Parathyroid adenoma (tissue), 2 donors: ENCODE results near the gene ATP6V0A1.
"Not testable (repeated sequence)": the region's sequence is repeated elsewhere in the genome, so short reads cannot be mapped to it uniquely, and the experiment has no call there.

Source experiments
- H2AFZ ChIP-seq: fragments of 300-600 bp; sonication (generic); one replicate; pipeline ENCODE4 v1.7.0; 2017; ENCODE audit warnings: antibody characterized with exemption, mild to moderate bottlenecking
- H3K27ac ChIP-seq: fragments of 300-600 bp; sonication (generic); one replicate; pipeline ENCODE4 v1.7.0; 2017
- H3K27me3 ChIP-seq: fragments of 300-600 bp; sonication (generic); one replicate; pipeline ENCODE4 v1.7.0; 2017; ENCODE audit warnings: low read length; ENCODE audit not compliant: control insufficient read depth, insufficient read depth
- H3K36me3 ChIP-seq: fragments of 300-600 bp; sonication (generic); one replicate; pipeline ENCODE4 v1.7.0; 2017; ENCODE audit warnings: low read length; ENCODE audit not compliant: control insufficient read depth, insufficient read depth
- H3K4me1 ChIP-seq: fragments of 300-600 bp; sonication (generic); one replicate; pipeline ENCODE4 v1.7.0; 2017; ENCODE audit warnings: control low read depth
- H3K4me2 ChIP-seq: fragments of 300-600 bp; sonication (generic); one replicate; pipeline ENCODE4 v1.7.0; 2017; ENCODE audit warnings: low read length
- H3K4me3 ChIP-seq: fragments of 300-600 bp; sonication (generic); one replicate; pipeline ENCODE4 v1.7.0; 2017; ENCODE audit warnings: low read depth, low read length
- H3K79me2 ChIP-seq: fragments of 300-600 bp; sonication (generic); one replicate; pipeline ENCODE4 v1.7.0; 2017; ENCODE audit warnings: control low read depth
- H3K9ac ChIP-seq: fragments of 300-600 bp; sonication (generic); one replicate; pipeline ENCODE4 v1.7.0; 2017; ENCODE audit warnings: mild to moderate bottlenecking
- H3K9me3 ChIP-seq: fragments of 300-600 bp; sonication (generic); one replicate; pipeline ENCODE4 v1.7.0; 2017; ENCODE audit warnings: low read length; ENCODE audit not compliant: control insufficient read depth
- CTCF ChIP-seq: fragments of 300-600 bp; sonication (generic); IDR thresholded peaks from one replicate; pipeline ENCODE4 v1.7.0; 2017; ENCODE audit warnings: antibody characterized with exemption, mild to moderate bottlenecking
- donor health status: primary hyperparathyroidism.

The ATP6V0A1 gene

GRCh38 chr17:42543190-42544079 is 84.8 kb downstream of the ATP6V0A1 start:
- TF ChIP-seq CTCF: no peak
- Histone ChIP-seq H3K9ac (no peak overlapping the region), H3K79me2 (no peaks in the 10 kb centered on the region), H3K4me3 (no peak overlapping the region), H2AFZ (no peak overlapping the region), H3K27me3 (no peaks in the 10 kb centered on the region), H3K27ac (no peak overlapping the region), H3K9me3 (no peaks in the 10 kb centered on the region), H3K4me2 (no peak overlapping the region), H3K4me1 (no peaks in the 10 kb centered on the region), H3K36me3 (no peaks in the 10 kb centered on the region)

GRCh38 chr17:42544874-42545283 is 86.2 kb downstream of the ATP6V0A1 start:
- Histone ChIP-seq H3K79me2 (no peaks in the 10 kb centered on the region), H3K36me3 (no peaks in the 10 kb centered on the region), H2AFZ (no peak overlapping the region), H3K27ac (no peak overlapping the region), H3K9ac (no peak overlapping the region), H3K9me3 (no peaks in the 10 kb centered on the region), H3K4me1 (no peaks in the 10 kb centered on the region), H3K4me3 (no peak overlapping the region), H3K27me3 (no peaks in the 10 kb centered on the region), H3K4me2 (no peak overlapping the region)
- TF ChIP-seq CTCF: no peak

GRCh38 chr17:42545755-42546505 is 87.3 kb downstream of the ATP6V0A1 start:
- H2AFZ ChIP-seq, H3K79me2 ChIP-seq, H3K36me3 ChIP-seq, H3K4me2 ChIP-seq, H3K4me1 ChIP-seq, H3K9ac ChIP-seq, H3K27me3 ChIP-seq, H3K27ac ChIP-seq, H3K9me3 ChIP-seq, H3K4me3 ChIP-seq: not testable (repeated sequence)

GRCh38 chr17:42547001-42547461 is 88.4 kb downstream of the ATP6V0A1 start:
- Histone ChIP-seq H2AFZ (no peak overlapping the region), H3K27me3 (no peaks in the 10 kb centered on the region), H3K9ac (no peak overlapping the region), H3K4me2 (no peak overlapping the region), H3K36me3 (no peaks in the 10 kb centered on the region), H3K79me2 (no peaks in the 10 kb centered on the region), H3K9me3 (no peaks in the 10 kb centered on the region), H3K4me3 (no peak overlapping the region), H3K27ac (no peak overlapping the region), H3K4me1 (no peaks in the 10 kb centered on the region)
- no peak for TF ChIP-seq CTCF

GRCh38 chr17:42547698-42548069 is 89.0 kb downstream of the ATP6V0A1 start:
- Histone ChIP-seq H3K4me1 (no peaks in the 10 kb centered on the region), H3K9ac (no peak overlapping the region), H3K4me3 (no peak overlapping the region)

More at GRCh38 chr17:42547698-42548069, 89.0 kb downstream of the ATP6V0A1 start:
- no peak overlapping the region for H3K4me2 ChIP-seq
- no peaks in the 10 kb centered on the region for H3K36me3 ChIP-seq
- no peaks in the 10 kb centered on the region for H3K79me2 ChIP-seq
- H3K27ac ChIP-seq: no peak overlapping the region
- H3K27me3 ChIP-seq: no peaks in the 10 kb centered on the region
- no peaks in the 10 kb centered on the region for H3K9me3 ChIP-seq
- TF ChIP-seq CTCF: no peak
- peak overlapping the region; percentile 69 for H2AFZ ChIP-seq
